LNCaP clone FGC (cell line): ENCODE results near the gene NPDC1.

Experiments used
- DNase-seq: peaks from one replicate; pipeline ENCODE4 v3.0.0-alpha.2; 2011; ENCODE audit warnings: low read depth
- H3K4me3 ChIP-seq: 2 replicates; pipeline ENCODE4 v1.5.1; 2011; ENCODE audit warnings: mild to moderate bottlenecking, low read depth, low read length, control low read depth
- TF ChIP-seq, protein P1 (sequence below): IDR thresholded peaks from 2 replicates; pipeline ENCODE4 v1.5.1; 2012; ENCODE audit warnings: mild to moderate bottlenecking; ENCODE audit not compliant: control insufficient read depth, insufficient read depth; ENCODE audit errors: extremely low read depth

The NPDC1 gene

DNA sequence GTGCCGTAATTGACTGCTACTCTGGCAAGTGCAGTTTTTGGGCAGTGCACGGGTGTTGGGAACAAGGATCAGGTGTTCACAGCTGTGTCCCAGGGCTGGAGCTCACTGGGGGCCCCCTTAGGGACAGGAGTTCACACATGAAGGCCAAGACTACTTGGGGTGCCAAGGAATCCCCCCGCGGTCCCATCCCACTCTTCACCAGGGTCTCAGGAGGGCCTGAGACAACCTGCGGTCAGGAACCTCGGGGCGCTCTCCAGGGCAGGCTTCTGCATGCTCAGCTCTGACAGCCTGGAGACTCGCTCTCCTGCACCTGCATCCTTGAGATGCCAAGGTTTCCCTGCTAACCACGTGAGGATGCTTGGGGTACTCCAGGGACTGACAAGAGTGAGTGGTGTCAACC lies 38.5 kb upstream of the NPDC1 start:
- H3K4me3 ChIP-seq, result no peak overlapping the region
- no peak for DNase-seq
- TF ChIP-seq, protein P1, sequence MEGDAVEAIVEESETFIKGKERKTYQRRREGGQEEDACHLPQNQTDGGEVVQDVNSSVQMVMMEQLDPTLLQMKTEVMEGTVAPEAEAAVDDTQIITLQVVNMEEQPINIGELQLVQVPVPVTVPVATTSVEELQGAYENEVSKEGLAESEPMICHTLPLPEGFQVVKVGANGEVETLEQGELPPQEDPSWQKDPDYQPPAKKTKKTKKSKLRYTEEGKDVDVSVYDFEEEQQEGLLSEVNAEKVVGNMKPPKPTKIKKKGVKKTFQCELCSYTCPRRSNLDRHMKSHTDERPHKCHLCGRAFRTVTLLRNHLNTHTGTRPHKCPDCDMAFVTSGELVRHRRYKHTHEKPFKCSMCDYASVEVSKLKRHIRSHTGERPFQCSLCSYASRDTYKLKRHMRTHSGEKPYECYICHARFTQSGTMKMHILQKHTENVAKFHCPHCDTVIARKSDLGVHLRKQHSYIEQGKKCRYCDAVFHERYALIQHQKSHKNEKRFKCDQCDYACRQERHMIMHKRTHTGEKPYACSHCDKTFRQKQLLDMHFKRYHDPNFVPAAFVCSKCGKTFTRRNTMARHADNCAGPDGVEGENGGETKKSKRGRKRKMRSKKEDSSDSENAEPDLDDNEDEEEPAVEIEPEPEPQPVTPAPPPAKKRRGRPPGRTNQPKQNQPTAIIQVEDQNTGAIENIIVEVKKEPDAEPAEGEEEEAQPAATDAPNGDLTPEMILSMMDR, result no peak

DNA sequence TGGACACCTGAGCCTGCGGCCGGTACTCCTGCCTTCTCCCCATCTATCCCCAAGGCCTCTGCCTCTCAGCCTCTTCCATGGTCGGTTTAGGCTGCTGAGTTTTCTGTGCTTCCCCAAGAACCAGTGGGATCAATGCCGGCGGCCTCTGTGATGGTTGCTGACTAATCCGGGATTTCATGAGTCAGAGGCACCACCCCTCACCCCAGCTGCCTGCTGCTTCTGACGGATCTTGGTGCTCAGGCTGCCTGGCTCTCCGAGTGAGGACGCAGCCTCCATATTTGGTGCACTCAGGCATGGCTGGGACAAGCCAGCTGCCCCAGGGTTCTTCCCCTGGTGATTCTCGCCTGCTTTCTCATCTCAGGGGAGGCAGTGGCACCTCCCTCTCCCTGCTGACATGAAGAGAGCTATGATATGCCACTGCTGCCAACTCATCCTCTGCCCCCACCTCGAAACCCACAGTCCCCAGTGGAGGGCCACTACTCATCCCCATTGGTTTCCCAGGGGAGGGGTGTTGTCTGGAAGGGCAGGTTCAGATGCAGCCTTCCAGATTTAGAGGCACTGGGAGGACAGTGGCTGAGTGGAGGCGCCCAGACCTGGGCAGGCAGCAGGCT lies 37.5 kb upstream of the NPDC1 start:
- TF ChIP-seq, protein P1, result no peak
- H3K4me3 ChIP-seq, result no peak overlapping the region
- DNase-seq, result no peak

DNA sequence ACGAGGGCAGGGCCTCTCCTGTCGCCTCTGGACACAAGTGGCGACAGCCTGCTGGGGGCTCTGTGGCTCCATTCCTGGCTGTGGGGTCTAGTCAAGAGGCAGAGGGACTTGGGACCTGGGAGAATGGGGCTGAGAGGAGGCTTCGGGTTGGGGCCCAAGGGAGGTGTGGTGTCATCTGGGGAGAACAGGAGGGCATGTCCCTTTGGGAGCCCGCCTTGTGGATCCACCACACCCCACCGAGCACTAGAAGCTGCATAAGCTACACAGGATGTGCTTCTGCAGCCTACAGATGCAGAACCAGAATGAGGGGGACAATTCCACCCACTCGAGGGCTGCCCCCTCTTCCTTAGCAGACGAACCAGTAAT lies 36.9 kb upstream of the NPDC1 start:
- TF ChIP-seq, protein P1, result no peak
- H3K4me3 ChIP-seq, result no peak overlapping the region
- DNase-seq, result no peak

DNA sequence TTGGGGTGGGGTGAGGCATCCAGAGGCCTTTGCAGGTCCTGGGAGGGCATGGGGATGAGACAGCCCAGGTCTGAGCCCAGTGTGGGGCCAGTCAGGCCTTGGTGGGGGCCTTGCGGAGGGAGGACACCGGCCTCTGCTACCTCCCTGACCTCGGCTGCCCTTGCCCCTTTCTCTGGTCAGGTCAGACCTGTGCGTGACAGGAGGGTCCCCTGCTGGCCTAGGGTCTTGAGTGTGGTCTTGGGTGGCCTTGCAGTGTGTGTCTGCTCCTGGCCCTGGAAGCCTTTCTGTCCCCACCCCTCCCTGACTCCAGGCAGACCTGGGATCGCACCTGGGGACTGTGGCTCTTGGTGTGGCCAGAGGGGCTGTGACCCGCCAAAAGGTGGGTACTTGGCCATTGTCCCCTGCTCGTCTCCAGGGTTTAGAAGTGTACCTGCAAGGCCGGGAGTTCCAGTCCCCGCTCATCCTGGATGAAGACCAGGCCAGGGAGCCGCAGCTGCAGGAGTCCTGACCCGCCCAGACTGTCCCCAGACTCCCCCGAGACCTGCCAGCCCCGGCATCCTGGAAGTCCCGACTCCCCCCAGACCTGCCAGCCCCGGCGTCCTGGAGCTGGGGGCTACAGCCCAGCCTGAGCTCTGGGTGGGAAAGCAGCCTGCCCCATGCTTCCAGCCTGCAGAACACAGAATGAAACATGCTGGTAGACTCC lies 36.4 kb upstream of the NPDC1 start:
- TF ChIP-seq, protein P1, result no peak

DNA sequence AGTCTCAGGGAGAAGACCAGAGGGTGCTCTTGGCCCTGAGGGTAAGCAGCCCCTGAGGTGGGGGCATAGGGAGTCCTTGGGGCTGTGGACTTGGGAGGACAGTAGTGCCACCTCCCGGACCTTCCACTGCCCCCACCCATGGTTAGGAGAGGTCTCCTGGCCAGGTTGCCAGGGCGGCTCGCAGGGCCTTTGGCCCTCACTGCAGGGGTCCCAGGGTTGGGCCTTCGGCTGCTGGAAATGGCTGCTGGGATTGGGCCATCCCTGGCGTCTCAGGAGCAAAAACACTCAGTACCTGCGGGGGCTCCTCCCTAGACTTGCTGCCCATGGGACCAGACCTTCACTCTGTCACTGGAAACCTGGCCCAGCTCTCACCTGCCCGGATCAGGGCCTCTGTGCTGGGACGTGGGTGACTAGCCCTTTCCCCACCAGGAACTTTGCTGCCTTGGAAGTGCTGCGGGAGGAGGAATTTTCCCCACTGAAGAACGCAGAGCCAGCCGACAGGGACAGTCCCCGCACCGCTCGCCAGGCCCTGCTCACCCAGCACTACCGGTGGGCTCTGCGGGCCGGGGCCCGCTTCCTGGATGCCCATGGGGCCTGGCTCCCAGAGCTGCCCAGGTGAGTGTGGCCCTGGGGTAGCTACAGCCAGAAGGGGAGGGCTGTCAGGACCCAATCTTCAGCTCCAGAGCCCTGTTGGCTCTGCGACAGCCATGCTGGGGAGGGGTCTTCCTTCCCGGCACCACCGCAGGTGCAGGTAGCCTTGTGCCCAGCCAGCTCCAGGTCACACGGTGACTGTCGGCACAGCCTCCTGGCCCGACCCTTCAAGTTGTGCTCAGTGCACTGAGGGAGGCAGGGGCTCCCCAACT lies 34.5 kb upstream of the NPDC1 start:
- H3K4me3 ChIP-seq, result no peak overlapping the region
- DNase-seq, result no peak
- TF ChIP-seq, protein P1, result no peak

More for the DNA sequence above, 36.4 kb upstream of the NPDC1 start:
- DNase-seq, result no peak
- H3K4me3 ChIP-seq, result no peak overlapping the region

DNA sequence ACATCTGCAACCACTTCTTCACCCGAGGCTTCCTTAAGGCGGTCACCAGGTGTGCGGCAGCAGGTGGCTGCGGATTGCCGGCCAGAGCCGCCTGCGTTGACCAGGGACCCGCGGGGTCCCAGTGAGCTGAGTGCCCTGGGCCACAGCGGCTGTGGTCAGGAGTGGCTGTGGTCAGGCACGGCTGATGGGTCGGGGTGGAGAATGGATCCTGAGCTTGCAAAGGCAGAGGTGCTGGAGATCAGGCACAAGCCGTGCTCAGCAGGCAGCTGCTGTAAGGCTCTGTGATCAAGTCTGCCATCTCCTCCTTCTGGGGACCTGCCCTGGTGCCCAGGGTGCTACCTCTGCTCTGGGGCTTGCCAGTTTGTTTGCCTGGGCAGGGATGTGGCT lies 33.4 kb upstream of the NPDC1 start:
- TF ChIP-seq, protein P1, result no peak
- H3K4me3 ChIP-seq, result no peak overlapping the region

More for the DNA sequence above, 33.4 kb upstream of the NPDC1 start:
- DNase-seq, result no peak
